Stimulated activated CD4-positive, alpha-beta T cell treated with anti-CD3 and anti-CD28 coated beads, Interleukin-1b, Interleukin-23, amount 100 ng/mL, for 48 hours (primary cell): ENCODE results near the gene PFKP.

Source experiments
- DNase-seq: peaks from one replicate; pipeline ENCODE4 v3.0.0-alpha.2; 2020

Gene PFKP

GRCh38 chr10:3139216-3139910 lies 72.0 kb downstream of the PFKP start:
- DNase-seq: no peak

- no peak for DNase-seq
Measured at GRCh38 chr10:3140280-3140679, 72.9 kb downstream of the PFKP start.

GRCh38 chr10:3141351-3142005 lies 74.1 kb downstream of the PFKP start:
- DNase-seq: no peak

GRCh38 chr10:3142146-3142875 lies 75.0 kb downstream of the PFKP start:
- no peak for DNase-seq

GRCh38 chr10:3143366-3143765 lies 76.0 kb downstream of the PFKP start:
- no peak for DNase-seq

- DNase-seq: no peak
Measured at GRCh38 chr10:3143791-3144434, 76.6 kb downstream of the PFKP start.

- DNase-seq: no peak
Measured at GRCh38 chr10:3145366-3145765, 78.0 kb downstream of the PFKP start.

GRCh38 chr10:3146289-3146688 lies 78.9 kb downstream of the PFKP start:
- no peak for DNase-seq

- no peak for DNase-seq
Measured at GRCh38 chr10:3147117-3147820, 79.9 kb downstream of the PFKP start.

GRCh38 chr10:3148041-3148440 lies 80.7 kb downstream of the PFKP start:
- DNase-seq: no peak

GRCh38 chr10:3148994-3149393 lies 81.6 kb downstream of the PFKP start:
- DNase-seq: no peak

- DNase-seq: no peak
Measured at GRCh38 chr10:3149918-3150317, 82.6 kb downstream of the PFKP start.

- no peak for DNase-seq
Measured at GRCh38 chr10:3150366-3150765, 83.0 kb downstream of the PFKP start.

- no peak for DNase-seq
Measured at GRCh38 chr10:3150961-3151360, 83.6 kb downstream of the PFKP start.

GRCh38 chr10:3151889-3152565 lies 84.7 kb downstream of the PFKP start:
- DNase-seq: no peak

- DNase-seq: no peak
Measured at GRCh38 chr10:3152566-3152935, 85.2 kb downstream of the PFKP start.

- no peak for DNase-seq
Measured at GRCh38 chr10:3154666-3155065, 87.3 kb downstream of the PFKP start.

GRCh38 chr10:3159152-3159551 lies 91.8 kb downstream of the PFKP start:
- no peak for DNase-seq

GRCh38 chr10:3162533-3162932 lies 95.2 kb downstream of the PFKP start:
- DNase-seq: no peak

- DNase-seq: no peak
Measured at GRCh38 chr10:3163879-3164278, 96.5 kb downstream of the PFKP start.

- no peak for DNase-seq
Measured at GRCh38 chr10:3165196-3165595, 97.8 kb downstream of the PFKP start.

GRCh38 chr10:3166496-3167290 lies 99.3 kb downstream of the PFKP start:
- no peak for DNase-seq
